Esophagus muscularis mucosa (tissue), 4 donors: ENCODE measurements around the gene IER3.

Experiments
- EP300 ChIP-seq: sonication (generic); formaldehyde crosslinking; IDR thresholded peaks from one replicate; pipeline ENCODE4 v1.6.1; 2017; ENCODE audit warnings: antibody characterized with exemption
- POLR2A ChIP-seq: fragments of 450-650 bp; IDR thresholded peaks from one replicate; pipeline ENCODE4 v1.6.1; 2017; ENCODE audit warnings: antibody characterized with exemption, moderate library complexity, mild to moderate bottlenecking, low read depth
- TF ChIP-seq, protein P1 (sequence below), 3 experiments: fragments of 200-600 bp in 2 of 3; fragments of 450-650 bp in 1 of 3; sonication (generic) in 2 of 3; IDR thresholded peaks; one replicate each; pipeline ENCODE4 v1.5.1; 2017 to 2019; ENCODE audit warnings: antibody characterized with exemption in 3 of 3, mild to moderate bottlenecking in 2 of 3, moderate library complexity in 1 of 3

DNA sequence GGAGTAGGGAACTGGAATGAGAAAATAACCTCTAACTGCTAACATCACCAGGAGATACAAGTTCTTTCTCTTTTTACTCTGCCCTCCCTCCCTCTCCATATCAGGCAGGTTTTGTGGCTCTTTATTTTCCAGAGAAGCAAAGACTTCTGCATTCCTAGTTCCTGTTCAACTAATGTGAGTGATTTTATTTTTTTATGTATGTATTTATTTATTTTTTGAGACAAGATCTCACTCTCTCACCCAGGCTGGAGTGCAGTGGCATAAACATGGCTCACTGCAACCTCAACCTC is 6.0 kb upstream of the IER3 start:
- TF ChIP-seq, protein P1, sequence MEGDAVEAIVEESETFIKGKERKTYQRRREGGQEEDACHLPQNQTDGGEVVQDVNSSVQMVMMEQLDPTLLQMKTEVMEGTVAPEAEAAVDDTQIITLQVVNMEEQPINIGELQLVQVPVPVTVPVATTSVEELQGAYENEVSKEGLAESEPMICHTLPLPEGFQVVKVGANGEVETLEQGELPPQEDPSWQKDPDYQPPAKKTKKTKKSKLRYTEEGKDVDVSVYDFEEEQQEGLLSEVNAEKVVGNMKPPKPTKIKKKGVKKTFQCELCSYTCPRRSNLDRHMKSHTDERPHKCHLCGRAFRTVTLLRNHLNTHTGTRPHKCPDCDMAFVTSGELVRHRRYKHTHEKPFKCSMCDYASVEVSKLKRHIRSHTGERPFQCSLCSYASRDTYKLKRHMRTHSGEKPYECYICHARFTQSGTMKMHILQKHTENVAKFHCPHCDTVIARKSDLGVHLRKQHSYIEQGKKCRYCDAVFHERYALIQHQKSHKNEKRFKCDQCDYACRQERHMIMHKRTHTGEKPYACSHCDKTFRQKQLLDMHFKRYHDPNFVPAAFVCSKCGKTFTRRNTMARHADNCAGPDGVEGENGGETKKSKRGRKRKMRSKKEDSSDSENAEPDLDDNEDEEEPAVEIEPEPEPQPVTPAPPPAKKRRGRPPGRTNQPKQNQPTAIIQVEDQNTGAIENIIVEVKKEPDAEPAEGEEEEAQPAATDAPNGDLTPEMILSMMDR (IDR thresholded peaks at IDR 0.05): no peak
- TF ChIP-seq EP300: no peak
- TF ChIP-seq POLR2A: no peak
